ENCODE results near the gene TBC1D1. TPM values are rescaled to one million over a fixed set of nuclear protein-coding genes. Genes with fewer than 3 reads are reported as not detected.

Gene TBC1D1
- total RNA-seq, 2 donors from 2014 or later = 55.3 to 77.4 TPM

DNA sequence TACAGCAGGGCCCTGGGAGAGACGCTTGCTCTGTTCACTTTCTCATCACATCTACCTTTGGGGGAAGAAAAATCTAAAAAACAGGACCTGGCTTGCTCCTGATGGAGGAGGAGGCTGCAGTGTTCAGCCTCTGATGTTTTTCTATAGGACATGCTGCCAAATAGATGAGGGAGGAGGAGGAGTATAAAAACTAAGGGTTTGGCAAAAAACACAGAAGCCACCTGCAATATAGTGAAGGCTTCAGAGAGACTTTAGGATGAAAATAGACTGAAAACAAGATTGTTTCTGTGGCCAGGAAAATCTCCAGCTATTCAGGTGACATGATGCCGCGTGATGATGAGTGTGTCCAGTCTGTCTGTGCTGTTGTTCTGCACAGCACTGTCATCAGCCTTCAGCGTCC, 229.9 kb downstream of the TBC1D1 start:
- intact Hi-C loops (cut with DNase I) = no loop called here
- Histone ChIP-seq H3K27ac (no peak overlapping the region), H3K9ac (ENCODE audit: low read depth in 2 of 2, low read length in 2 of 2) (no peak overlapping the region), H3K4me3 (no peak overlapping the region), H3K36me3 (no peaks in the 10 kb centered on the region), H3K4me1 (no peaks in the 10 kb centered on the region), H3K9me3 (no peaks in the 10 kb centered on the region), H3K27me3 (no peaks in the 10 kb centered on the region)
- no peak for TF ChIP-seq CTCF (IDR thresholded peaks at IDR 0.05)
- no peak for DNase-seq

DNA sequence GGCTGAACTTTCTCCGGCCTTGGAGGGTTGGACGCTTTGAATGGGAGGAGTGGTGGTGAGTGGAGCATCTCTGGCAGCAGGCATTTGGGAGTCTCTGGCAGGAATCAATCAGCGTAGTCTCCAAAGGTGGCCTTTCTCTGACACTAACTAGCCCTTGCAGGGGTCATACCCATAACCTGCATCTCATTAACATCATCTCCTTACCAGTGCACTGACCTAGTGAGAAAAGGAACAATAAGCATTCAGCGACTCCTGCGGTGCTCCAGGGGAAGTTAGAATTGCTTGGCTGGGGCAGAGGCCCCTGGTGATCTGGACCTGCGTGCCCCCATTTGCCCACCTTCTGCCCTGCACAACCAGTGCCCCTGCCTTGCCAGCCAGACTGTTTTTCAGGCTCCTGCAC, 231.2 kb downstream of the TBC1D1 start:
- no peak for DNase-seq
- H3K27ac ChIP-seq = no peak overlapping the region
- H3K4me1 ChIP-seq = no peaks in the 10 kb centered on the region
- intact Hi-C loops (cut with DNase I) = no loop called here
- no peaks in the 10 kb centered on the region for H3K27me3 ChIP-seq
- no peak for TF ChIP-seq CTCF (IDR thresholded peaks at IDR 0.05)
- H3K4me3 ChIP-seq = no peak overlapping the region
- no peaks in the 10 kb centered on the region for H3K9me3 ChIP-seq
- no peak overlapping the region for H3K9ac ChIP-seq (ENCODE audit: low read depth in 2 of 2, low read length in 2 of 2)
- H3K36me3 ChIP-seq = no peaks in the 10 kb centered on the region

DNA sequence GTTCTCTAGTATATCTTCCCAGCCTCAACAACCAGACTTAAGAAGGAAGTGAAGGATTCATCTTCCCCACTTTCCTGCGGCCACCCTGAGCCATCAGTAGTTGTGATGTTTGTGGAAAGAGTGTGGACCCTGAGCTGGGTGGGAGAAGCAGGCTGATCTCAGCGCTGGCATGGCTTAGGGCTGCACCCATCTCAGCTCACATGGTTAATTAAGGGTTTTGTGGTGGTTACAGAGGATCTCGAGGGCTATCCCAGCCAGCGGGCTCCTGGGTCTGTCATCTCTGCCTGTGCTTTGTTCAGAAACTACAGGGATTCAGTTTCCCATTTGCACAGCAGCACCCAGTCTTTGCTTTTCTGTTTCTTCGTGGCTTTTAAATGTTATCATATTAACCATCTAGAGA, 232.7 kb downstream of the TBC1D1 start:
- Histone ChIP-seq H3K9me3 (no peaks in the 10 kb centered on the region), H3K27me3 (no peaks in the 10 kb centered on the region), H3K9ac (ENCODE audit: low read depth in 2 of 2, low read length in 2 of 2) (no peak overlapping the region), H3K36me3 (no peaks in the 10 kb centered on the region), H3K27ac (no peak overlapping the region), H3K4me3 (no peak overlapping the region), H3K4me1 (no peaks in the 10 kb centered on the region)
- TF ChIP-seq CTCF (IDR thresholded peaks at IDR 0.05) = no peak
- intact Hi-C loops (cut with DNase I) = no loop called here
- no peak for DNase-seq

DNA sequence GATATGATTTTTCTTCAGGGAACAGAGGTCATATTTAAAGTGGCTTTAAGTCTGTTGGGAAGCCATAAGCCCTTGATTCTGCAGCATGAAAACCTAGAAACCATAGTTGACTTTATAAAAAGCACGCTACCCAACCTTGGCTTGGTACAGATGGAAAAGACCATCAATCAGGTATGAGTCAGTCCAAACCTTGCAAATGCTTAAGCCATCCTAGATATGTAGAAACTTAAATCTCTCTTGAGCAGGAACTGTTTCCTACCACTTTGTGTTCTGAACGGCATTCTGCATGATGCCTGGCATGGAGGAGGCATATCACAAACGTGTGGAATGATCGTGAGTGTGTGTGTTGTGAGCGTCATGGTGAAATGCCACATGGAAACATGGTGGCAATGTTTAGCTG, 234.1 kb downstream of the TBC1D1 start:
- no peaks in the 10 kb centered on the region for H3K9me3 ChIP-seq
- no peak for DNase-seq
- no peak for TF ChIP-seq CTCF (IDR thresholded peaks at IDR 0.05)
- no peak overlapping the region for H3K9ac ChIP-seq (ENCODE audit: low read depth in 2 of 2, low read length in 2 of 2)
- intact Hi-C loops (cut with DNase I) = no loop called here
- no peak overlapping the region for H3K4me3 ChIP-seq
- H3K27me3 ChIP-seq = no peaks in the 10 kb centered on the region
- H3K36me3 ChIP-seq = no peaks in the 10 kb centered on the region
- no peak overlapping the region for H3K27ac ChIP-seq
- H3K4me1 ChIP-seq = no peaks in the 10 kb centered on the region

- Histone ChIP-seq H3K4me3 (no peak overlapping the region), H3K27ac (no peak overlapping the region), H3K4me1 (no peaks in the 10 kb centered on the region), H3K9ac (ENCODE audit: low read depth in 2 of 2, low read length in 2 of 2) (no peak overlapping the region), H3K36me3 (no peaks in the 10 kb centered on the region), H3K9me3 (no peaks in the 10 kb centered on the region), H3K27me3 (no peaks in the 10 kb centered on the region)
- no peak for DNase-seq
- no peak for TF ChIP-seq CTCF (IDR thresholded peaks at IDR 0.05)
- intact Hi-C loops (cut with DNase I) = no loop called here
These were observed 234.9 kb downstream of the TBC1D1 start for GRCh38 chr4:38125816-38126215.
